GM19372 (cell line): ENCODE measurements around the gene PEMT.
"Not testable (repeated sequence)": the region's sequence is repeated elsewhere in the genome, so short reads cannot be mapped to it uniquely, and the experiment has no call there.

Experiments used
- ATAC-seq: cut with Tn5 transposase; IDR thresholded peaks from one replicate; pipeline ENCODE4 v1.9.1; 2021; ENCODE audit warnings: mild to moderate bottlenecking, low read depth, moderate library complexity; ENCODE audit not compliant: unreplicated experiment

The PEMT gene, protein sequence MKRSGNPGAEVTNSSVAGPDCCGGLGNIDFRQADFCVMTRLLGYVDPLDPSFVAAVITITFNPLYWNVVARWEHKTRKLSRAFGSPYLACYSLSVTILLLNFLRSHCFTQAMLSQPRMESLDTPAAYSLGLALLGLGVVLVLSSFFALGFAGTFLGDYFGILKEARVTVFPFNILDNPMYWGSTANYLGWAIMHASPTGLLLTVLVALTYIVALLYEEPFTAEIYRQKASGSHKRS

DNA sequence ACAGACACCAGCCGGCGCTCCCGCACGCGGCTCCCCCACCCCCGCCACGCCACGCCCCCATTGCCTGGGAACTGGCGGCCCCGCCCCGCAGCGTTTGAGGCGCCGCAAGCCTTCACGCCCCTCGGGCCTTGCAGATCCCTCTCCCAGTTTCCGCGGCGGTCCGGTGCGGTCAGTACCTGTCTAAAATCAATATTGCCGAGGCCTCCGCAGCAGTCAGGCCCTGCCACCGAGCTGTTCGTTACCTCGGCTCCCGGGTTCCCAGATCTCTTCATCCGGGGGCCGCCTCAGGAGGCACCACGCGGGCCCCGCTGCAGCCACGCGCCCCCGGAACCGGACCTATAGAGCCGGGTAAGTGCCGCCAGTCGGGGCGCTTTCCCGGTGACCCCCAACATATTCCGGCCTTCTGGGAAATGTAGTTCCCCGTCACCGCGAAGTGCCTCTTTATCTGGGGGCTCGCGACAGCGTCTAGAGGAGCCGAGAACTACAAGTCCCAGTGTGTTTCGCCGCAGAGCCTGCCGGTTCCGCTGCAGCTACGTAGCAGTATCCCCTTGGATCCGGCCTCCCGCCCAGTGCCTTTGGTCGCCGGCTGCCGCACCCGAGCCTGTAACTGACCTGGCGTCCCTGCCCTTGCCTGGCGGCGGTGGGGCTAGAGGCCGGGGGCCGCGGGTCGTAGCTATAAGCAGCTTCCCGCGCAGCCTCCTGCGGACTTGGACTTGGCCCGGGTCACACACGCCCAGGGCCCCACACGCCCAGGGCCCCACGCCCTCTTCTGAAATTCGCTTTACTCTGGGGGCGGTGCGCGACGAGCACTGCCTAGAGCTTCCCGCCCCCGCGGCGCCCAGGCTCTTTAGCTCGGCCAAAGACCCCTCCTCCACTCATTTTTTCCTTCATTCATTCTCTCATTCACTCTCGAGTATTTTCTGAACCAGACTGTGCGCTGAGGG, at the start of gene PEMT:
PEMT (minus strand) TSS at position 354 of the 944 bp plus-strand sequence; CDS start at position 272, 82 bp downstream.
- peak; percentile 91 for ATAC-seq

DNA sequence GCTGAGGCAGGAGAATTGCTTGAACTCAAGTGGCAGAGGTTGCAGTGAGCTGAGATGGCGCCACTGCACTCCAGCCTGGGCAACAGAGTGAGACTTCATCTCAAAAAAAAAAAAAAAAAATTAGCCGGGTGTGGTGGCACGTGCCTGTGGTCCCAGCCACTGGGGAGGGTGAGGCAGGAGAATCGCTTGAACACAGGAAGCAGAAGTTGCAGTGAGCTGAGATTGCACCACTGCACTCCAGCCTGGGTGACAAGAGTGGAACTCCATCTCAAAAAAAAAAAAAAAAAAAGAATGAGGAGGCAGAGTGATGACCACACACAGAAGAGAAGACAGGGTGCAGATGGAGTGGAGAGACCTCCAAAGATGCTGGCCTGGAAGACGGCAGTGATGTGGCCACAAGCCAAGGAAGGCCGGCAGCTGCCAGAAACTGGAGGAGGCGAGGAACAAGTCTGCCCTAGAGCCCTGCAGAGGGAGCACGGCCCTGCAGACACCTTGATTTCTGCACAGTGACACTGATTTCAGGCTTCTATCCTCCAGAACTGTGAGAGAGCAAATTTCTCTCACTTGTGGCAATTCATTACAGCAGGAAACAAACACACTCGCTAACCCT, 48.3 kb upstream of the PEMT start:
- ATAC-seq: not testable (repeated sequence)

DNA sequence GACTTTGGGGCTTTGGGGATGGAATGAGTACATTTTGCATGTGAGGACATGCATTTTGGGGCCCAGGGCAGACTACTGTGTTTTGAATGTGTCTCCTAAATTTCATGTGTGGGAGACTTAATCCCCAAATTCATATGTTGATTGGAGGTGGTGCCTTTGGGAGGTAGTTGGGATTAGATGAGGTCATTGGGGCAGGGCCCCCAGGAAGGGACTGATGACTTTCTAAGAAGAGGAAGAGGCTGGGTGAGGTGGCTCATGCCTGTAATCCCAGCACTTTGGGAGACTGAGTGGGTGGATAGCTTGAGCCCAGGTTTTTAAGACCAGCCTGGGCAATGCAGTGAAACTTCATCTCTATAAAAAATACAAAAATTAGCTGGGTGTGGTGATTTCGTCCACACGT, 47.0 kb upstream of the PEMT start:
- no peak for ATAC-seq

DNA sequence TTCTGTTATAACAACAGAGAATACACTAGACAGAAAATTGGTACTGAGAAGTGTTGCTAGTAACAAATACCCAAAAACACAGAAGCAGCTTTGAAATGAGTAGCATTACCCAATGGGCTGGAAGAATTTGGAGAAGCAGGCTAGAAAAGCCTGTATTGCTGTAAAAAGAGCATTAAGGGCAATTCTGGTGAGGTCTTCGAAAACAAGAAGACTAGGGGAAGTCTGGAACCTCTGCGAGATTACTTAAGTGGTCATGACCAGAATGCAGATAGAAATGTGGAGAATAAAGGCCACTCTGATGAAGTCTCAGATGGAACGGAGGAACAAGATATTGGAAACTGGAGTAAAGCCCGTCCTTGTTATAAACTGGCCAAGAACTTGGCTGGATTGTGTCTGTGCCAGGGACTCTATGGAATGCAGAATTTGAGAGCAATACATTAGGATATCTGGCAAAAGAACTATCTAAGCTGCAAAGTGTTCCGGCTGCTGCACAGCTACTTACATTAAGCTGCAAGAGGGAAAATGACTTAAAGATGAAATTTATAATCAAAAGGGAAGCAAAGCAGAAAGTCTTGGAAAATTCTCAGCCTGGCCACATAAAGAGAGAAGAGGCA, 44.9 kb upstream of the PEMT start:
- no peak for ATAC-seq

DNA sequence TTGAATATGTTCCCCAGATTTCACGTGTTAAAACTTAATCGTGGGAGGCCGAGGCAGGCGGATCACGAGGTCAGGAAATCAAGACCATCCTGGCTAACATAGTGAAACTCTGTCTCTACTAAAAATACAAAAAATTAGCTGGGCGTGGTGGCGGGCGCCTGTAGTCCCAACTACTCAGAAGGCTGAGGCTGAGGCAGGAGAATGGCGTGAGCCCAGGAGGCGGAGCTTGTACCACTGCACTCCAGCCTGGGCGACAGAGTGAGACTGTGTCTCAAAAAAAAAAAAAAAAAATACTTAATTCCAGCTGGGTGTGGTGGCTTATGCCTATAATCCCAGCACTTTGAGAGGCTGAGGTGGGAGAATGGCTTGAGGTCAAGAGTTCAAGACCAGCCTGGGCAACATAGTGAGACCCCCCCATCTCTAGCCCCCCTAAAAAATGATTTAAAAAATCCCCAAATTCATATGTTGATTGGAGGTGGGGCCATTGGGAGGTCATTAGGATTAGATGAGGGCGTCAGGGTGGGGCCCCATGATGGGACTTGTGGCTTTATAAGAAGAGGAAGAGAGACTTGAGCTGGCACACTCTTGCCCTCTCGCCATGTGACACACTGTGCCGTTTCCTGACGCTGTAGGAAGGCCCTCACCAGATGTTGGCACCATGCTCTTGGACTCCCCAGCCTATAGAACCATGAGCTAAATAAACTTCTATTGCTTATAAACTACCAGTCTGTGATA, 44.2 kb upstream of the PEMT start:
- ATAC-seq: not testable (repeated sequence)

DNA sequence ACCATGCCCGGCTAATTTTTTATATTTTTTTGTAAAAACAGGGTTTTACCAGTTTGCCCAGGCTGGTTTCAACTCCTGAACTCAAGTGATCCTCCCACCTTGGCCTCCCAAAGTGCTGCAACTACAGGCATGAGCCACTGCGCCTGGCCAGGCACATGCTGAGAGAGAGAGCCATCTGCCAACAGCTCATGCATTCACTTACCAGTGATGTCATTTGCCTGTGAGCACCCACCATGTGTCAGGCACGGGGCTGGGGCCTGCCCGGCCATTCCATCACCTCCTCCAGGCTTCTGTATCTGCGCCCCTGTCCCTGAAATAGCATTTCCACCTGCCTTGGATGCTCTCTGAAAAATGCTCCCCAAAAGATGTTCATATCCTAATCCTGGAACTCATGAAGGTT, 43.6 kb upstream of the PEMT start:
- no peak for ATAC-seq

DNA sequence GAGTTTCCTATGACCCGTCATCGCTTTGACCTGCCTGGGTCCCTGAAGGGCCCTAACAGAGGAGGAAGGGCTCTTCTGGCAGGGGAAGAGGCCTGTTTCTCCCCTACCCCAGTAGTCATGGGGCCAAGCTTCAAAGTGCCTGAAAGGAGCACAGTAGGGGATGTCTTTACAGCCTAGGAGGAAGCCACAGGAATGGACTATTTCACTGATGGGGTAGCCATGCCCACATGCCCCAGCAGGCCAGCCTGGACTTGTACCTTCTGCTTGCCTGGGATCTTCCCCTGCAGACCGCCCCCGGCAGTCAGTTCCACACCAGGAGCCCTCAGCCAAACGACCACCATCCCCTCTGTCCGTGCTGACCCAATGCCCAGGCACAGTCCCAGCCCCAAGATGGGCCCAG, 41.8 kb upstream of the PEMT start:
- no peak for ATAC-seq

DNA sequence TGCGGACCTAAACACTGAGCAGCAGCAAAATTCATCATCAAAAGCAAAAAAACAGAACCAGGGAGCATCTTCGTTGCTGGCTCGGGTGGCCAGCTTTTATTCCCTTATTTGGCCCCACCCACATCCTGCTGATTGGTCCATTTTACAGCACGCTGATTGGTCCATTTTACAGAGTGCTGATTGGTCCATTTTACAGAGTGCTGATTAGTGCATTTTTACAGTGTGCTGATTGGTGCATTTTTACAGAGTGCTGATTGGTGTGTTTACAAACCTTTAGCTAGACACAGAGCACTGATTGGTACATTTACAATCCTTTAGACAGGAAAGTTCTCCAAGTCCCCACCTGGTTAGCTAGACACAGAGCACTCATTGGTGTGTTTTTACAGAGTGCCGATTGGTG, 41.2 kb upstream of the PEMT start:
- ATAC-seq: not testable (repeated sequence)

DNA sequence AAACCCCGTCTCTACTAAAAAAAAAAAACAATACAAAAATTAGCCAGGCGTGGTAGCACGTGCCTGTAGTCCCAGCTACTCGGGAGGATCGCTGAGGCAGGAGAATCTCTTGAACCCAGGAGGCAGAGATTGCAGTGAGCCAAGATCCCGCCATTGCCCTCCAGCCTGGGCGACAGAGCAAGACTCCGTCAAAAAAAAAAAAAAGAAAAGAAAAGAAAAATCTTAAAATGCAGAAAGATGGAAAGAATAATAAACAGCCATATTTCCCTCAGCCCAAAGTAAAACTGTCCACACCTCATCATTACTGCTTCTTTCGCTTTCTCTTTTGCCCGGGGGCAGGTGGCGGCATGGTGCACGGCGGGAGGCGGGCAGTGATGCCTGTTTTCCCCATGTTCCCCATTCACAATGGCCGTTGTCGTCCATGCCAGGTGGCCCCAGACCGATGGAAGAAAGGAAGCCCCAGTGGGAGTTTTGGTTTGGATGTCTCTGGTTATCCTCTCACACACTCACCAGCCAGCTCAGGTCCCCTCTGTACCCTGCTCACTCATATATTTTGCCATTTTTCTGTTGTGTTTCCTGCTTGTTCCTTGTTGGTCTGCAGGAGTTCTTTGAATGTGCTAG, 37.0 kb upstream of the PEMT start:
- ATAC-seq: no peak

DNA sequence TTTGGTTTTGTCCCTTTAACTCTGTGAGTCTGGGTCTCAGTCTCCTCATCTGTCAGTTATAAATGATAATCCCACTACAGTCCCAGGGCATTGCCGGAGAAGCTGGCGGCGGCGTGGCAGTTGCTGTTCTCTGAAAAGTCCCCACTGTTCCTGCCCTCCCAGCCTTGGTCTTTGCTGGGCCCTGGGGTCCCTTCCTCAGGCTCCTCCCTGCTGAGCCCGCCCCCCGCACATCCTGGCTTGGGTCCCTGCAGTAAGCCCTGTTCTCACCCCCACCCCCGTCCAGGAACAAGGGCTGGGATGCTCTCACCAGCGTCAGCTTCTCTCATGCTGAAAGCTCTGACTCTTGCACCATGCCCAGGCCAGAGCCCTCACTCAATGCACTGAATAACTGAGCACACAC, 35.3 kb upstream of the PEMT start:
- ATAC-seq: no peak

DNA sequence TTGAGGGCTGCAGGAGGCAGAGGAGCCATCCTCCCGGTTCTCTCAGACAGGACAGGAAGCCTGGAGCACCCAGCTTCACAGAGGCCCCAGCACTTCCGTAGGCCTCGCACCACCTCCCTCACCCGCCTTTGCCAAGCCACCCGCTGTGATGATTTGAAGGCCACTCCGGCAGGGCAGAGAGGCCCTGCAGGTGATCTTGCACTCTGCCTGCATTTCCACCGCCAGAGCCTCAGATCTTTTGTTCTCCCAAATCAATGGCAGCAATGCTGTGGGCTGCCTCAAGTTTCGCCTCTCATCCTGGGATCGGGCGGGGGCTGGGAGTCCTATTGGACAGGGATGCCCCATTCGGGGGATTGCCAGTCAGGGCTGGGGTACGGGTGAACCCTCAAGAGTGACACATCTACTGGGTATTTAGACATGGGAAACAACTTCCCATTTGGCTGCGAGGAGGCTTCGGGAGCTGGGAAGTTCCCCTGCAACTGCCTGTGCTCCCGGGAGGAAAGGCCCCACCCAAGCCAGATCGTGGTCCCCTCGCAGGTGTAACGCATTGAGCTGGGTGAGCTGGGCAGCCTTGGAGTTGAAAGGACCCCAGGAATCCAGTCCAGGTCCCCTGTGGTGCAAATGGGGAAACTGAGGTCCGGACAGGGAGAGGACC, 34.8 kb upstream of the PEMT start:
- no peak for ATAC-seq

DNA sequence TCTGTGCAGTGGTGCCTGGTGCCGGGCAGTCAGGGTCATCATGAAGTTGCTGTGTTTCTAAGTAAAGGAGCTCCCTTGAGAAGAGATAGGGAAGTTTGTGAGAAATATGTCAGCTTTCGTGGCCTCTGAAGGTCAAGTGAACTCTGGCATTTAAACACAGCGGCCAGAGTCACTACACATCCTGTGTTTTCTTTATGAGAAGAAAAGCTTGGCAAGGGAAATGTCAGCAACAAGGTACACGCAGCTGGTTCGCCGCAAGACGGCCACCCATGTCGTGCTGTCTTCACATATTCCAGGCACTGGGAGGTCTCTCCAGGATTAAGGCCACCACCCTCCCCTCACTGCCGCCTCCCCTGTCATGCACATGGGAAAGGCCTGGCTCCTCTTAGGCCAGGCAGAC, 33.2 kb upstream of the PEMT start:
- ATAC-seq: no peak

DNA sequence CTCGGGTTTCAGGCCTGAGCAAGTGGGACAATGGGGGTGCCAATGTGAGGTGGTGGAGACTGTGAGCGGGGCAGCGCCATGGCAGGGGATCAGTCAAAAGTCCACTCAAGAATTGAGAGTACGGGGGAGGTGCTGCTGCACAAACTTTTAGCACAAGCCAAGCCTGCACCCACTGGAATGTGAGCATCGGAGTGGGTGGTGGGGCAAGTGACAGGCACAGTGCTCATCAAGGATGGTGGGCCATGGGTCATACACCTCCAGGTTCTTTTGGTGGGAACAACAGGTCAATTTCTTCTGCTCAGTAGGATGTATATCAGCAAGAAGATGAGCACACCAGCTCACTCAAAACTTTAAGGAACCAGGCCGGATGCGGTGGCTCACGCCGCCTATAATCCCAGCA, 32.4 kb upstream of the PEMT start:
- no peak for ATAC-seq

DNA sequence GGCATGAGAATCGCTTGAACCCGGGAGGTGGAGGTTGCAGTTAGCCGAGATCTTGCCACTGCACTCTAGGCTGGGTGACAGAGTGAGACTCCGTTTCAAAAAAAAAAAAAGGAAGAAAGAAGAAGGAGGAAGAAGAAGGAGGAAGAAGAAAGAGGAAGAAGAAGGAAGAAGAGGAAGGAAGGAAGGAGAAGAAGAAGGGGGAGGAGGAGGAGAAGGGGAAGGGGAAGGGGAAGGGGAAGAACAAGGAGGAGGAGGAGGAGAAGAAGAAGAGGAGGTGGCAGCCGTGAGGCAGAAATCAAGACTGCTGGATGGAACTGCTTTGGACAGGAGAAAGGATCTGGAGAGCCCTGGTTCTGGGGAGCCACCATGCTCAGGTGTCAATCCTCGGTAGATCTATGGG, 29.7 kb upstream of the PEMT start:
- ATAC-seq: no peak

DNA sequence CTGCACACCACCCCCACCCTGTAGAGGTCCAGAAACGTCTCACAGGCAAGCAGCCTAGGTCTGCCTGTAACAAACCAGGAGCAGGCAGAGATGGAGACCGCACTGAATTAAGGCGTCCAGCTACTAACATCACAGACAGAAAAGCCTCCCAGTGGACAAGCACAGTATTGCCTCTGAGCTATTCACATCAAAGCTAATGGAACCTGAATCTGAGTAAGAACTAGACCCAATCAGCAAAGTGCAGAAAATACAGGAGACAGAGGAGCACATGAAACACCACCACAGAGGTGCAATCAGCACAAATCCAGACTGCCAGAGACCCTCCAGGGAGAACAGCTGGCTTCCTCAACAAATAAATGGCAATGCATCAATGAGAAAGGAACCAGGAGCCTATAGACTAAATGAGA, 22.2 kb upstream of the PEMT start:
- no peak for ATAC-seq

DNA sequence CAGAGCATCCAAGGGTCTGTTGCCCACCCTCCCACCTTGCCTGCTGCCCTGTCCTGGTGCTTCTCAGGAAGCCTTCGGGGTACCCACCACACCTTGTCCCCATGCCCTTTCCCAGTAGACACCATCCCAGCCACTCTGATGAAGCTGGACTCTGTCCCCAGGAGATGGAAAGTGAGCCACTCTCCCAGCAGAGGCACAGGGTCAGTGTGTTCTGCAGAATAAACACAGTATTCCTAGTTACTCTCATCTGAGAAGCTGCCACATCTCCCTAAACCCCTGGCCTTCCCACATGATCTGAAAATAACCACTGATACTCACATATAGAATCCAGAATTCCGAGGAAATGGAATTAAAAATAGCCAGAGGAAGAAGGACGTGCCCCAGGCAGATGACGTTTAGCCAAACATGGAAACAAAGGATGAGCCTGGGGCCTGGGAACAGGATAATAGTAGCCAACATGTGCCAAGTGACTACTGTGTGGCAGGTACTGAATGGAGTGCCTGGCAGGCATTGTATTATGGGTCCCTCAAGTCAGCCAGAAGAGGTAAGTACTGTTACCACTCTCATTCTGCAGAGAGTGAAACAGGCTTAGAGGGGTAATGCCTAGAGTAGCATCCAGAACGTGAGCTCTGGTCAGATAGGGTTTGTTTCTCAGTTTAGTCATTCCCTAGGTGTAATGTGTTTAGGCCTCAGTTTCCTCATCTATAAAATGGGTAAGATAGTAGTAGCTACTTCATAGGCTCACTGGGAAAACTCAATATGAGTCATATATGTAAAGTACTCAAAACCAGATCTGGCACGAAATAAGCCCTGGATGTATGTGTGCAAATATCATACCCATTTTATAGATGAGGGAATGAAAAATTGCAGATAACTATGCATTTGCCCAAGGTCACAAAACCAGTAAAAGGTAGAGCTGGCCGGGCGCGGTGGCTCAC, 20.8 kb upstream of the PEMT start:
- ATAC-seq: no peak

DNA sequence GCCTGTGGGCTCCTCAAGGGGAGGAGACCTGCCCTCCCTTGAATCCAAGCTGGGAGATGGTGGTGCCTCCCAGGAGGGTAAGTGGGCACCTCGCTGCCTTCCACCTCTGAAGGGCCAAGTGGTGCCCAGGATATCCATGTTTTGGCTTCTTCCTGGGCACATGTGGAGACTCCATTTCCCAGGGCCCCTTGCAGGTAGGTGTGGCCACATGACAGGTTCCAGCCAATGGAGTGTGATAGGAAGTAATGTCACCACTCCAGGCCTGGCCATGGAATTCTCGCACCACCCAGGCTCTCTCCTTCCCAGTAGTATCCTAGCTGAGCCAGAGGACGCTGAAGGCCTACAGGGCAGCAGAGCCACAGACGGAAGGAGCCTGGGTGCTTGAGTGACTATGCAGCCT, 17.6 kb upstream of the PEMT start:
- ATAC-seq: no peak

DNA sequence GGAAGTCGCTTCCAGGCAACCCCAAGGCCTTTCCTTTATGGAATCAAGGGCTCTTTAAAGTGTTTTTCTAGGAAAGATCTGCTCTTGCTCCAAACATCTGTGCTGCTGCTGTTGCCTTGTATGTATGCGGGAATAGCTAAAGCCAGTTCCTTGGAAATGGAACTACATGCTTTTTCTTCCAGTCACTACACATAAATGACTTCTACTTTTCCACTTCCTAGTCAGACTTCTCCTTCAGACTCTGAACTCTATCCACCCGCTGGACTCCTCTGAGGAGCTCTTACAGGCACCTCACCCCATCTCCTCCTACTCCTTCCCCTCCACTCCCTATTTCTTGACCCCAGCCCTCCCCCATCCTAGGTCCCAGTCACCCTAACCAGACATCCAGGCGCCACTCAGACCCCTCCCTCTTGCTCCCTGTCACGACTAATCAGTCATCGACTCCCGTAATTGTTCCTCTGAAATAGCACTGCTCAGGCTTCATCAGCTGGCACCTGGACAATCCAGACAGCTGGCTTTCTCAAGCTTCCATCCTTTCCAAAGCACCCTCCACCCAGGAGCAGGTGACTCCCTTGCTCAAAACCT, 15.0 kb upstream of the PEMT start:
- ATAC-seq: no peak
